RWPE1 (cell line): ENCODE measurements around the gene BNC2.
"Not testable (repeated sequence)": the region's sequence is repeated elsewhere in the genome, so short reads cannot be mapped to it uniquely, and the experiment has no call there.

Experiments used
- CTCF ChIA-PET: fragments of 350-600 bp; sonication (Branson Sonifier 250); formaldehyde crosslinking; extraction: SDS; loops from one replicate; lab custom pipeline; 2021; lab: Yijun Ruan, JAX
- POLR2A ChIA-PET: fragments of 400-600 bp; formaldehyde crosslinking; extraction: SDS; loops from one replicate; lab custom pipeline; 2020; ENCODE audit warnings: antibody characterized with exemption; ENCODE audit not compliant: low non-redundant PET; lab: Yijun Ruan, JAX
- DNase-seq: peaks from one replicate; pipeline ENCODE4 v3.0.0; 2012; ENCODE audit warnings: low spot score
- H3K27ac ChIP-seq: fragments of 450-650 bp; 2 replicates; pipeline ENCODE4 v1.5.1; 2017
- CTCF ChIP-seq: fragments of 450-650 bp; conservative IDR thresholded peaks from 2 replicates; pipeline ENCODE4 v1.5.1; 2017; ENCODE audit warnings: low read depth, mild to moderate bottlenecking

The BNC2 gene

DNA sequence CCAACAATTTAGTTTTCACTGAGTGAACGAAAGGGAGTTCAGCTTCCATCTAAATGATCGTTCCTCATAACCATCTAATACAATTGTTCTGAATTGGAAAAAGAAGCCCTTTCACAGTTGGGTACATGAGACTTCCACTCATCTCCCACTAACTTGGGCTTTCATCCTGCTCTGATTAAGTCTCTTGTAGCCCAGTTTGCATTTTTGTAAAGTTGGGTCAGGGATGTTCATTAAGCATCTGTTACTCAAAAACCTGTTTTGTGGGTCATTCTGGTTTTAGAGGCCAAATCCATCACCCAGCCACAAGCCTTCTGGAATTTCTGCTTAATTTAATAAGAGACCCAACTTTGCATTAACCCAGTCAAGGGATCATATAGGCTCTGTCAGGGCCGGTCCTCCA is 385.3 kb downstream of the BNC2 start:
- no peak for TF ChIP-seq CTCF
- POLR2A ChIA-PET, result no interaction called here
- no peak for DNase-seq
- H3K27ac ChIP-seq, result no peak overlapping the region
- CTCF ChIA-PET, result no interaction called here

- CTCF ChIA-PET, result no interaction called here
- TF ChIP-seq CTCF, result no peak
- no peak overlapping the region for H3K27ac ChIP-seq
- POLR2A ChIA-PET, result no interaction called here
- no peak for DNase-seq
Measured at GRCh38 chr9:16484744-16485143, 385.7 kb downstream of the BNC2 start.

- CTCF ChIA-PET, result no interaction called here
- H3K27ac ChIP-seq, result no peak overlapping the region
- POLR2A ChIA-PET, result no interaction called here
- no peak for TF ChIP-seq CTCF
- DNase-seq, result no peak
Measured at GRCh38 chr9:16484180-16484579, 386.3 kb downstream of the BNC2 start.

- no peak for DNase-seq
- H3K27ac ChIP-seq, result no peak overlapping the region
- POLR2A ChIA-PET, result no interaction called here
- no peak for TF ChIP-seq CTCF
- CTCF ChIA-PET, result no interaction called here
Measured at GRCh38 chr9:16482764-16483163, 387.7 kb downstream of the BNC2 start.

- H3K27ac ChIP-seq, DNase-seq, POLR2A ChIA-PET, CTCF ChIA-PET: not testable (repeated sequence)
Measured at GRCh38 chr9:16480584-16480983, 389.9 kb downstream of the BNC2 start.

DNA sequence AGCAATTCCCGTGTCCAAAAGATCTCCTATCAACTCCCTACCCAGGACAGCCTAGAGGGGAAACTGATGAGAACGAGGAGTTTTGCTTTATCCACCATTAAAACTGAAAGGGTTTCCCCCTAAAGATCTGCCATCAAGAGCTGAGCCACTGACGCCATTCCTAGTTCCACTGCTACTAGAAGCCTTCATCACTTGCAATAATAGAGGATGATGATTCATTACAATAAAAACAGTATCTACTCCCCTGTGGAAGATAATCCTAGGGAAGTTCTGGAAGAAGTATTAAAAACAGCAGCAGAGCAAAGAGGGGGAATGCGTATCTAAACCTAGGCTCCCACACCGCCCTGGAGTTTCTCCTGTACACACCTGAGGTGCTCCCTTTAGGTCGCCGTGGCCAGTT is 394.5 kb downstream of the BNC2 start:
- ChIA-PET POLR2A (no interaction called here), CTCF (no interaction called here)
- H3K27ac ChIP-seq, result no peak overlapping the region
- no peak for TF ChIP-seq CTCF
- no peak for DNase-seq

GRCh38 chr9:16475257-16475656 is 395.2 kb downstream of the BNC2 start:
- ChIA-PET POLR2A (no interaction called here), CTCF (no interaction called here)
- TF ChIP-seq CTCF, result no peak
- no peak overlapping the region for H3K27ac ChIP-seq
- DNase-seq, result no peak
